Measurements from ENCODE around the gene CROCC. TPM values are rescaled to one million over a fixed set of nuclear protein-coding genes. Genes with fewer than 3 reads are reported as not detected.
A peak's percentile ranks its signal among the peaks of the same experiment; 100 is the strongest.

Gene CROCC
- total and polyA plus RNA-seq, 2 donors from 2014 or later = 10.6 to 30.5 TPM

DNA sequence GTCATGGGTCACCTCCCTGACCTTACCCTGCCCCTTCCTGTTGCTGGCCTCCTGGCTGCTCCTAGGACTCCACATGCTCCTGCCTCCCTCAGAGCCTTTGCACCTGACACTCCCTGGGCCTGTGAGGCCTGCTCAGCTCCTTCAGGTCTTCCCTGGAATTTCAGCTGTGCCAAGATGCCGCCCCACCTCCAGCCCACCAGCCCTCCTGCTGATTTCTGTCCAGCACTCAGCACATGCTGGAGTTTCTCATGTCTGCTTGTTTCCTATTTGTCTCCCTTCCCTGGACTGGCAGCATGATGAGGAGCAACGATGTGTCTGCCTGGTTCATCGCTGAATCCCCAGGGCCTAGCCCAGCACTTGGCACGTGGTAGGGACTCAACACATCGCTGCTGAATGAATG lies 55.6 kb downstream of the CROCC start:
- no peak for FAIRE-seq
- intact Hi-C loops (cut with DNase I) = loop anchor here (10.0 kb wide), 1 partner anchor 67 kb away; no protein-coding TSS in a partner anchor

GRCh38 chr1:16978139-16978538 lies 56.4 kb downstream of the CROCC start:
- Histone ChIP-seq H3K36me3 (ENCODE audit: control insufficient read depth in 2 of 3, insufficient read depth in 3 of 3, low read length in 3 of 3) (no peaks in the 10 kb centered on the region), H3K27me3 (ENCODE audit: control insufficient read depth, insufficient read depth, low read length) (no peaks in the 10 kb centered on the region), H3K27ac (ENCODE audit: low read depth in 2 of 2, low read length in 2 of 2) (no peak overlapping the region), H3K9me3 (ENCODE audit: control insufficient read depth in 2 of 3, insufficient read depth in 1 of 3, low read length in 3 of 3) (no peaks in the 10 kb centered on the region), H3K9ac (ENCODE audit: low read length in 3 of 3) (no peak overlapping the region), H3K4me1 (ENCODE audit: control insufficient read depth in 2 of 3, insufficient read depth in 2 of 3, low read depth in 1 of 3, low read length in 3 of 3) (no peaks in the 10 kb centered on the region), H3K4me3 (ENCODE audit: low read length in 3 of 3) (no peak overlapping the region)
- TF ChIP-seq CTCF (IDR thresholded peaks at IDR 0.05; ENCODE audit: borderline replicate concordance, extremely low read depth, insufficient read depth) = no peak
- intact Hi-C loops (cut with DNase I) = loop anchor here (10.0 kb wide), 1 partner anchor 67 kb away; no protein-coding TSS in a partner anchor
- no peak for FAIRE-seq
- no peak for DNase-seq

More for the DNA sequence above, 55.6 kb downstream of the CROCC start:
- no peaks in the 10 kb centered on the region for H3K9me3 ChIP-seq (ENCODE audit: control insufficient read depth in 2 of 3, insufficient read depth in 1 of 3, low read length in 3 of 3)
- no peak for TF ChIP-seq CTCF (IDR thresholded peaks at IDR 0.05; ENCODE audit: borderline replicate concordance, extremely low read depth, insufficient read depth)
- no peaks in the 10 kb centered on the region for H3K4me1 ChIP-seq (ENCODE audit: control insufficient read depth in 2 of 3, insufficient read depth in 2 of 3, low read depth in 1 of 3, low read length in 3 of 3)
- H3K36me3 ChIP-seq (ENCODE audit: control insufficient read depth in 2 of 3, insufficient read depth in 3 of 3, low read length in 3 of 3) = no peaks in the 10 kb centered on the region
- H3K27ac ChIP-seq (ENCODE audit: low read depth in 2 of 2, low read length in 2 of 2) = no peak overlapping the region
- H3K27me3 ChIP-seq (ENCODE audit: control insufficient read depth, insufficient read depth, low read length) = no peaks in the 10 kb centered on the region
- no peak overlapping the region for H3K4me3 ChIP-seq (ENCODE audit: low read length in 3 of 3)
- no peak for DNase-seq
- H3K9ac ChIP-seq (ENCODE audit: low read length in 3 of 3) = no peak overlapping the region

DNA sequence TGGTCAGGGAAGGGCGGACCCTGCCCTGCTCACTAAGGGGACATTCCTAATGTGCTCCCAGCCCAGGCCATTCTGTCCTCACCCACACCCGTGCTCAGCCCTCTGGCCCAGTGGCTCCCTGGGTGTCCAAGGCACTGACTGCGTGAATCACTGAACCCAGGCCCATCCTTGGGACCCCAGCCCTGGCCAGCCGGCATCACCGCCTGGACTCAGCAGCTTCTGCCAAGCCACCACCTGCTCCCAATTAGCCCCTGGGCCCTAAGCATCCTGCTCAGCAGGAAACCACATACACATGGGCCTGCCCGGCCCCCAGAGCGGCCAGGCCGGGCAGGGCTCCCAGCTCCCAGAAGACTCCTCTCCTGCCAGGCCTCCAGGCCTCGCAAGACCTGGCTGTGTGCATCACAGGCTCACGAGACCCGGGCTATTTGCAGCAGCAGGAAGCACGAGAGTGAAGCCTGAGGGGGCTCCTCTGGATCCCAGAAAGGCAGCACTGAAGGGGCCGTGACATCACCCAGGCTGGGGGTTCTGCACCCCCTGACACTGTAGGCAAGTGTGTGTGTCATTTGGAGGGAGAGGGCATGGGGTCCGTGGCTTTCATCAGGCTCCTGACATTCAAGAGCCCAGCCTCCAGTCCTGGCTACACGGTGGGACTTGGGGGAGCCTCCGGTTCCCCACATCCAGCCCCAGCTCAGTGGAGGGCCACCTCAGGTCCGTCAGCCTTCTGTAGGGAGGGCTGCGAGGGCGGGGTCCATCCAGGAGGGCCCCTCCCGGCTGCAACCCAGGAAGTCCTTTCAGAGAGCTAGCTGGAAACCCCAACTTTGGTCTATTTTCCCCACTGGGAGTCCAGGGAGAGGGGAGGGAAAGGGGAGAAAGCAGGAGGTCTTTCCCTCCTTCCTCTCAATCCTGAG lies 57.1 kb downstream of the CROCC start:
- Histone ChIP-seq H3K9me3 (ENCODE audit: control insufficient read depth in 2 of 3, insufficient read depth in 1 of 3, low read length in 3 of 3) (no peaks in the 10 kb centered on the region), H3K27me3 (ENCODE audit: control insufficient read depth, insufficient read depth, low read length) (no peaks in the 10 kb centered on the region), H3K4me1 (ENCODE audit: control insufficient read depth in 2 of 3, insufficient read depth in 2 of 3, low read depth in 1 of 3, low read length in 3 of 3) (no peaks in the 10 kb centered on the region), H3K36me3 (ENCODE audit: control insufficient read depth in 2 of 3, insufficient read depth in 3 of 3, low read length in 3 of 3) (no peaks in the 10 kb centered on the region), H3K27ac (ENCODE audit: low read depth in 2 of 2, low read length in 2 of 2) (peak overlapping the region in 1 of 2 donors; percentile 54), H3K4me3 (ENCODE audit: low read length in 3 of 3) (peak overlapping the region in 1 of 3 donors; percentile 40), H3K9ac (ENCODE audit: low read length in 3 of 3) (peak overlapping the region in 1 of 3 donors; percentile 21)
- intact Hi-C loops (cut with DNase I) = loop anchor here (10.0 kb wide), 1 partner anchor 66 kb away; no protein-coding TSS in a partner anchor
- FAIRE-seq (no peak), DNase-seq (peak in 3 of 5 donors; percentile 60 to 84 (median 70))
- TF ChIP-seq CTCF (IDR thresholded peaks at IDR 0.05; ENCODE audit: borderline replicate concordance, extremely low read depth, insufficient read depth) = no peak

Data from kidney (tissue), 14 donors.